Mesendoderm (in vitro differentiated cells): ENCODE results near the gene FKTN.

Source experiments
- DNase-seq: peaks from one replicate; pipeline ENCODE4 v3.0.0; 2013
- H2AK5ac ChIP-seq: 2 replicates; pipeline ENCODE4 v1.6.1; 2013; ENCODE audit warnings: low read length, inconsistent platforms
- H2BK120ac ChIP-seq: 2 replicates; pipeline ENCODE4 v1.6.1; 2013; ENCODE audit warnings: low read depth, mild to moderate bottlenecking, low read length, moderate library complexity, mixed read lengths
- H2BK15ac ChIP-seq: replicated peaks from 2 replicates; pipeline ENCODE4 v1.6.1; 2013; ENCODE audit warnings: low read depth, mild to moderate bottlenecking, moderate library complexity
- H2BK5ac ChIP-seq: 2 replicates; pipeline ENCODE4 v1.6.1; 2013; ENCODE audit warnings: low read length, inconsistent platforms
- H3K18ac ChIP-seq: 2 replicates; pipeline ENCODE4 v1.6.1; 2013; ENCODE audit warnings: mild to moderate bottlenecking, low read length, mixed read lengths
- H3K23ac ChIP-seq: one replicate; pipeline ENCODE4 v1.6.1; 2013; ENCODE audit warnings: low read length
- H3K27ac ChIP-seq: 2 replicates; pipeline ENCODE4 v1.5.1; 2013; ENCODE audit warnings: low read depth, mild to moderate bottlenecking, inconsistent platforms, low read length, moderate library complexity
- H3K27me3 ChIP-seq: 2 replicates; pipeline ENCODE4 v1.6.1; 2013; ENCODE audit warnings: low read length, control low read depth, mild to moderate bottlenecking, inconsistent platforms; ENCODE audit not compliant: insufficient read depth, poor library complexity
- H3K36me3 ChIP-seq: 2 replicates; pipeline ENCODE4 v1.6.1; 2013; ENCODE audit warnings: low read length, inconsistent platforms; ENCODE audit not compliant: control insufficient read depth, insufficient read depth
- H3K4ac ChIP-seq: one replicate; pipeline ENCODE4 v1.6.1; 2013; ENCODE audit warnings: low read depth, mild to moderate bottlenecking, low read length, moderate library complexity
- H3K4me1 ChIP-seq: 2 replicates; pipeline ENCODE4 v1.6.1; 2013; ENCODE audit warnings: low read depth, low read length, inconsistent platforms; ENCODE audit not compliant: control insufficient read depth
- H3K4me2 ChIP-seq: 2 replicates; pipeline ENCODE4 v1.6.1; 2013; ENCODE audit warnings: low read length
- H3K4me3 ChIP-seq: 2 replicates; pipeline ENCODE4 v1.5.1; 2013; ENCODE audit warnings: mild to moderate bottlenecking, low read length
- H3K56ac ChIP-seq: one replicate; pipeline ENCODE4 v1.6.1; 2013; ENCODE audit warnings: low read length
- H3K79me1 ChIP-seq: 2 replicates; pipeline ENCODE4 v1.6.1; 2013; ENCODE audit warnings: low read length, inconsistent platforms
- H3K79me2 ChIP-seq: 2 replicates; pipeline ENCODE4 v1.6.1; 2013; ENCODE audit warnings: mild to moderate bottlenecking, low read length; ENCODE audit not compliant: control insufficient read depth, insufficient read depth
- H3K9ac ChIP-seq: 2 replicates; pipeline ENCODE4 v1.6.1; 2013; ENCODE audit warnings: low read length, inconsistent platforms
- H4K5ac ChIP-seq: one replicate; pipeline ENCODE4 v1.6.1; 2013; ENCODE audit warnings: low read length
- H4K8ac ChIP-seq: one replicate; pipeline ENCODE4 v1.6.1; 2013; ENCODE audit warnings: low read depth, mild to moderate bottlenecking, control low read depth, low read length, moderate library complexity
- WGBS: extraction: QIAGEN DNeasy Blood & Tissue Kit; methylation state at CpG from one replicate; pipeline ENCODE4 v1.1.7; 2013; ENCODE audit warnings: low lambda C conversion rate, missing lambda C conversion rate; ENCODE audit not compliant: insufficient coverage; ENCODE audit errors: extremely low coverage; 5-methylcytosine and 5-hydroxymethylcytosine counted together

FKTN gene

DNA sequence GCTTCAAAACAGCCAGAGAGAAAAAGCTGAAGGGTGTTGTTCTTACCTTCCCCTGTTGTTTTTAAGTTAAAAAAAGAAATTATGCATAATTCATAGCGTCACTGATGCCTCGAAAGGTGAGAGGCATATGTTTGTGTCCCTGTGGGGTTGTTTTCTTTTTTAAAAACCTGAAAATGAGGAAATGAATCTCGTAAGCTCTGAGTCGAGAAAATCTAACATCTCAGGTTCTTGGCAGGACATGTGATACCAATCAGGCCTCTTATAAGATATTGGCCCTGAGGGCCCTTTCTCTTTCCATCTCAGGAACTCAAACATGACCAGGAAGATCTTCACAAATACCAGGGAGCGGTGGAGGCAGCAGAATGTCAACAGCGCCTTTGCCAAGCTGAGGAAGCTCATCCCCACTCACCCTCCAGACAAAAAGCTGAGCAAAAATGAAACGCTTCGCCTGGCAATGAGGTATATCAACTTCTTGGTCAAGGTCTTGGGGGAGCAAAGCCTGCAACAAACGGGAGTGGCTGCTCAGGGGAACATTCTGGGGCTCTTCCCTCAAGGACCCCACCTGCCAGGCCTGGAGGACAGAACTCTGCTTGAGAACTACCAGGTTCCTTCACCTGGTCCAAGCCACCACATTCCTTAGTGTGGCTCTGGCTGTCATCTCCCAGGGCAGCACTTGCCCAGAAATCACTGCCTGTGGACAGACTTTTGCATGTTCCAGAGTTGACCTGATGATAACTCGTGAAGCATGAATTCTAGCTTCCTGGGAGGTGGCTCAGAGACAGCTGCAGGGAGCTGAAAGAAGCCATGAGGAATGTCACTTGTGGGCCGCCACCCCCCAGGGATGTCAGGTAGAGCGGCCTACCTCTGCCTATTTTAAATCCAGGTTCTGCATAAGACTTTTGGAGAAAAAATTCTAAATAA is 104.5 kb downstream of the FKTN start, which contains the start of gene TAL2:
Gene TAL2 (plus strand): TSS at position 274 of the 921 bp plus-strand sequence. CDS start 40 bp downstream, at position 314.
- H3K4me3 ChIP-seq = no peak within 1 kb of the TSS
- H4K5ac ChIP-seq = no peak within 1 kb of the TSS
- no peak within 1 kb of the TSS for H2AK5ac ChIP-seq
- no peaks in the 10 kb centered on the region for H3K27me3 ChIP-seq
- no peaks in the 10 kb centered on the region for H3K36me3 ChIP-seq
- no peak within 1 kb of the TSS for H3K4me2 ChIP-seq
- H3K79me2 ChIP-seq = no peaks in the 10 kb centered on the region
- H3K4ac ChIP-seq = no peak within 1 kb of the TSS
- no peak within 1 kb of the TSS for H3K27ac ChIP-seq
- no peak within 1 kb of the TSS for H3K18ac ChIP-seq
- H3K56ac ChIP-seq = no peak within 1 kb of the TSS
- no peak within 1 kb of the TSS for H3K9ac ChIP-seq
- no peak within 1 kb of the TSS for H3K23ac ChIP-seq
- H3K79me1 ChIP-seq = no peaks in the 10 kb centered on the region
- H4K8ac ChIP-seq = no peak within 1 kb of the TSS
- no peak within 1 kb of the TSS for H2BK15ac ChIP-seq
- no peak within 1 kb of the TSS for H2BK120ac ChIP-seq
- peaks cover 3% of the 10 kb centered on the region for H3K4me1 ChIP-seq
- no peak within 1 kb of the TSS for H2BK5ac ChIP-seq
- WGBS = no CpG with 5 or more reads among the region's 12 CpGs
- no peak for DNase-seq

DNA sequence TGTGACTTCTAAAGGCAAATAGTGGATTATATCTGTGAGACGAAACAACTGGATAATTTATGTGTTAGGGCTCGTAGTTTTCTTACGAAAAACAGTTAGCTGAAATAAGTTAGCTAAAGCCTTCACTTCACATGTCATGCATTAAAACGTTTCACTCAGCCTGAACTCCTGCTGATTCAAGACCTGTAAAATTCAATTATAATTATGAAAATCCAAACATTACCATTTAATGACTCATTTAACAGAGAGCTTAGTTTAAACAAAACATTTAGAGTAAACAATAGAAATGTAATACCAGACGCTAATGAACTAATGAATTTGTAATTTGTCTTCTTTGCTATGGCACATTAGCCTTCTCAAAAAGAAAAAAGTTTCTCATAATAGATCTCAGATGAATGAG is 106.0 kb downstream of the FKTN start:
- no peak overlapping the region for H3K9ac ChIP-seq
- H4K5ac ChIP-seq = no peak overlapping the region
- no peak overlapping the region for H3K23ac ChIP-seq
- no peak overlapping the region for H2BK120ac ChIP-seq
- H3K27me3 ChIP-seq = no peaks in the 10 kb centered on the region
- no peak overlapping the region for H3K56ac ChIP-seq
- no peak overlapping the region for H3K4ac ChIP-seq
- H2AK5ac ChIP-seq = no peak overlapping the region
- whole genome bisulfite sequencing = no CpG with 5 or more reads among the region's 5 CpGs
- H3K36me3 ChIP-seq = no peaks in the 10 kb centered on the region
- H3K4me1 ChIP-seq = peaks cover 3% of the 10 kb centered on the region
- no peaks in the 10 kb centered on the region for H3K79me2 ChIP-seq
- no peak overlapping the region for H3K4me2 ChIP-seq
- H3K4me3 ChIP-seq = no peak overlapping the region
- H3K27ac ChIP-seq = no peak overlapping the region
- H3K18ac ChIP-seq = no peak overlapping the region
- H2BK5ac ChIP-seq = no peak overlapping the region
- H2BK15ac ChIP-seq = no peak overlapping the region
- no peak for DNase-seq
- H3K79me1 ChIP-seq = no peaks in the 10 kb centered on the region
- no peak overlapping the region for H4K8ac ChIP-seq

DNA sequence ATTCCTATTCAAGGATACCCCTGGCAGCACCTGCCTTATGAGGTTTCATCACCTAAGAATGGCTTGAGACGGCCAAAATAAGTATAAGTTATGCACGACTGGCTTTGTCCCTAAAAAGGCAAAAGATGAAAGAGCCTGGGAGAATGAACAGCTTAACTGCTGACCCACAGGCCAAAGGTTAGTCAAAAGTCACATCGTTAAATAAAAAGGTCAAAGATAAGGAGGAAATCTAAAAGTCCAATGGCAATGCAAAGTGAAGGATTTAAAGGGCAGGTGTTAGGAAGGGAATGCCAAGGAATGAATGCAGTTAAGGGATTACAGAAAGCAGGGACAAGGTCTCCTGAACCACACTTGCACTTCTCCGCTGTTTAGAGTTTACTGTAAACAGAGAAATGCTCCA is 109.9 kb downstream of the FKTN start:
- H3K79me1 ChIP-seq = no peaks in the 10 kb centered on the region
- no peaks in the 10 kb centered on the region for H3K79me2 ChIP-seq
- no peak overlapping the region for H3K4ac ChIP-seq
- no peak overlapping the region for H3K27ac ChIP-seq
- H3K4me2 ChIP-seq = no peak overlapping the region
- DNase-seq = no peak
- H2BK15ac ChIP-seq = no peak overlapping the region
- H3K27me3 ChIP-seq = no peaks in the 10 kb centered on the region
- H3K36me3 ChIP-seq = no peaks in the 10 kb centered on the region
- no peak overlapping the region for H3K23ac ChIP-seq
- H3K18ac ChIP-seq = no peak overlapping the region
- H2BK5ac ChIP-seq = no peak overlapping the region
- H3K9ac ChIP-seq = no peak overlapping the region
- H2BK120ac ChIP-seq = no peak overlapping the region
- WGBS = no CpG with 5 or more reads among the region's 4 CpGs
- H4K8ac ChIP-seq = no peak overlapping the region
- H3K56ac ChIP-seq = no peak overlapping the region
- H3K4me3 ChIP-seq = no peak overlapping the region
- H3K4me1 ChIP-seq = no peaks in the 10 kb centered on the region
- no peak overlapping the region for H2AK5ac ChIP-seq
- no peak overlapping the region for H4K5ac ChIP-seq

DNA sequence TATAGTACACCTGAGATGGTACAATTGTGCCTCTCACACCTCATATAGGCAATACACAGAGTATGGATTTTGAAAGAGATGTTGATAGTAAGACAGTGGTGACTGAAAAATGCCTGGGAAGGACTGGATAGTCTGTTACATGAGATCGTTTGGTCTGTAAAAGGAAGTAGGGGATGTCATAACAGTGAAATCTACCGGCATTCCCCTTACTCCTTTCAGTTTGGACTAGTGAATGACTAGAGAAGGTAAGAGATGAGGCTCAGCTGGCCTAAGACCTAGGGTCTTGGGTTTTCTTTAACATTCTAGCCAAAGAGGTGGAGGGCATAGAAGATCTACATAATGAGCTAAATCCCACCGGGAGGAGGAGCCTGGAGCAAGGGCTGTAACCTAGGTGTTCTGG is 112.4 kb downstream of the FKTN start:
- Histone ChIP-seq H3K4me2 (no peak overlapping the region), H2BK120ac (no peak overlapping the region), H3K4me3 (no peak overlapping the region), H2BK15ac (no peak overlapping the region), H3K79me2 (no peaks in the 10 kb centered on the region), H3K27ac (no peak overlapping the region), H2AK5ac (no peak overlapping the region), H3K36me3 (no peaks in the 10 kb centered on the region), H3K4ac (no peak overlapping the region), H3K23ac (no peak overlapping the region), H3K79me1 (no peaks in the 10 kb centered on the region), H4K8ac (no peak overlapping the region), H2BK5ac (no peak overlapping the region), H3K9ac (no peak overlapping the region), H3K18ac (no peak overlapping the region), H3K56ac (no peak overlapping the region), H3K27me3 (no peaks in the 10 kb centered on the region), H3K4me1 (no peaks in the 10 kb centered on the region), H4K5ac (no peak overlapping the region)
- DNase-seq = no peak
- no CpG with 5 or more reads among the region's 3 CpGs for WGBS

DNA sequence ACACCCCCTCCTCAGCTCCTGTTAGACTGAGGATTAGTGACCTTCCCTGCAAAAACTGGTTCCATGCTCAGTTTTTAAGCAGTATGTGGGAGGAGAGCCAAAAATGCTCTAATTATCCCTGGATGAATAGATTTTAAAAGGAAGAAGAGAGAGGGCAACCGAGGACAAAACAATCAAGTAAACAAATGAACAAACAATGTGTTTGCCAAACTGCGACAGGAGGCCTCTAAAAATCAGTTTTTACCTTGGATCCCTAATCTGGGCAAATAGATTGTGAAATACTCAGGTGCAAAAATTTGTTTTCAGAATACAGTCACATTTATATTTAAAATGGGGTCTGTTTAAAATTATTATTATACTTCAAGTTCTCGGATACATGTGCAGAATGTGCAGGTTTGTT is 112.8 kb downstream of the FKTN start:
- no peak overlapping the region for H2BK120ac ChIP-seq
- H3K4me3 ChIP-seq = no peak overlapping the region
- H4K8ac ChIP-seq = no peak overlapping the region
- no peak overlapping the region for H3K4me2 ChIP-seq
- no CpG with 5 or more reads among the region's 3 CpGs for WGBS
- no peak overlapping the region for H2BK5ac ChIP-seq
- H3K18ac ChIP-seq = no peak overlapping the region
- H3K4ac ChIP-seq = no peak overlapping the region
- no peaks in the 10 kb centered on the region for H3K36me3 ChIP-seq
- no peak overlapping the region for H3K23ac ChIP-seq
- H3K27me3 ChIP-seq = no peaks in the 10 kb centered on the region
- no peak overlapping the region for H2AK5ac ChIP-seq
- H4K5ac ChIP-seq = no peak overlapping the region
- no peaks in the 10 kb centered on the region for H3K4me1 ChIP-seq
- H3K79me1 ChIP-seq = no peaks in the 10 kb centered on the region
- H3K56ac ChIP-seq = no peak overlapping the region
- H3K9ac ChIP-seq = no peak overlapping the region
- H3K27ac ChIP-seq = no peak overlapping the region
- no peak for DNase-seq
- H3K79me2 ChIP-seq = no peaks in the 10 kb centered on the region
- H2BK15ac ChIP-seq = no peak overlapping the region
